Neutrophil (primary cell): Measurements from ENCODE around the gene BICDL2.

ENCODE experiments used
- H3K27ac ChIP-seq: fragments of 200-600 bp; sonication (generic); 2 replicates; pipeline ENCODE4 v1.5.1; 2016; ENCODE audit warnings: mild to moderate bottlenecking, moderate library complexity
- H3K27me3 ChIP-seq: fragments of 200-600 bp; sonication (generic); 2 replicates; pipeline ENCODE4 v1.6.0; 2016; ENCODE audit warnings: mild to moderate bottlenecking
- H3K36me3 ChIP-seq: fragments of 200-600 bp; sonication (generic); 2 replicates; pipeline ENCODE4 v1.5.1; 2017
- H3K4me1 ChIP-seq, 2 experiments: fragments of 200-600 bp in 1 of 2; sonication (generic) in 1 of 2; 1 replicate in 1 of 2; 2 replicates in 1 of 2; pipeline versions ENCODE4 v1.5.1 to v1.6.1; 2013 to 2016; ENCODE audit warnings: low read depth in 1 of 2, low read length in 1 of 2, mild to moderate bottlenecking in 1 of 2, moderate library complexity in 1 of 2; ENCODE audit not compliant: control insufficient read depth in 1 of 2, insufficient read depth in 1 of 2
- H3K4me3 ChIP-seq, 2 experiments: fragments of 200-600 bp in 1 of 2; sonication (generic) in 1 of 2; 1 replicate in 1 of 2; 2 replicates in 1 of 2; pipeline ENCODE4 v1.5.1; 2013 to 2016; ENCODE audit warnings: low read depth in 1 of 2, low read length in 1 of 2, mild to moderate bottlenecking in 1 of 2, moderate library complexity in 1 of 2
- H3K9me3 ChIP-seq: fragments of 200-600 bp; sonication (generic); 2 replicates; pipeline ENCODE4 v1.5.1; 2016
- CTCF ChIP-seq: fragments of 200-600 bp; sonication (generic); IDR thresholded peaks from 2 replicates; pipeline ENCODE4 v1.5.1; 2016; ENCODE audit warnings: antibody characterized with exemption

The BICDL2 gene

GRCh38 chr16:3051009-3051408, 14.3 kb upstream of the BICDL2 start:
- Histone ChIP-seq H3K9me3 (no peaks in the 10 kb centered on the region), H3K36me3 (peaks cover 61% of the 10 kb centered on the region), H3K27ac (peak overlapping the region; percentile 94), H3K4me1 (peaks cover 76 to 86% of the 10 kb centered on the region in 2 experiments), H3K4me3 (peak overlapping the region; percentile 99), H3K27me3 (no peaks in the 10 kb centered on the region)
- TF ChIP-seq CTCF, result no peak

DNA sequence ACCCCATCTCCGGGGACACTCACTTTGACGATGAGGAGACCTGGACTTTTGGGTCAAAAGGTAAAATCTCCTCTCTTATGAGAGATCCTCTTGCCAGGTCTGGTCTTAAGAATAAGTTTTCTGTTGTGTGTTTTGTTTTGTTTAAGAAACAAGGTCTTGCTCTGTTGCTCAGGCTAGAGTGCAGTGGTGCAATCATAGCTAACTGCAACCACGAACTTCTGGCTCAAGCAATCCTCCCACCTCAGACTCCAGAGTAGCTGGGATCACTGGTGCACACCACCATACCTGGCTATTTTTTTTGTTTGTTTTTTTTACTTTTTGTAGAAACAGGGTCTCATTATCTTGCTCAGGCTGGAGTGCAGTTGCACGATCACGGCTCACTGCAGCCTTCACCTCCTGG, 13.7 kb upstream of the BICDL2 start:
- TF ChIP-seq CTCF, result no peak
- H3K4me3 ChIP-seq, result peak overlapping the region; percentile 99
- peaks cover 56% of the 10 kb centered on the region for H3K36me3 ChIP-seq
- H3K9me3 ChIP-seq, result no peaks in the 10 kb centered on the region
- H3K4me1 ChIP-seq, result peaks cover 71 to 81% of the 10 kb centered on the region in 2 experiments
- H3K27ac ChIP-seq, result peak overlapping the region; percentile 94
- H3K27me3 ChIP-seq, result no peaks in the 10 kb centered on the region

- peaks cover 51% of the 10 kb centered on the region for H3K36me3 ChIP-seq
- TF ChIP-seq CTCF, result no peak
- no peaks in the 10 kb centered on the region for H3K27me3 ChIP-seq
- H3K4me1 ChIP-seq, result peaks cover 70 to 80% of the 10 kb centered on the region in 2 experiments
- peak overlapping the region; percentile 94 for H3K27ac ChIP-seq
- H3K9me3 ChIP-seq, result no peaks in the 10 kb centered on the region
- peak overlapping the region; percentile 99 for H3K4me3 ChIP-seq
These were observed 13.3 kb upstream of the BICDL2 start for GRCh38 chr16:3049921-3050481.

DNA sequence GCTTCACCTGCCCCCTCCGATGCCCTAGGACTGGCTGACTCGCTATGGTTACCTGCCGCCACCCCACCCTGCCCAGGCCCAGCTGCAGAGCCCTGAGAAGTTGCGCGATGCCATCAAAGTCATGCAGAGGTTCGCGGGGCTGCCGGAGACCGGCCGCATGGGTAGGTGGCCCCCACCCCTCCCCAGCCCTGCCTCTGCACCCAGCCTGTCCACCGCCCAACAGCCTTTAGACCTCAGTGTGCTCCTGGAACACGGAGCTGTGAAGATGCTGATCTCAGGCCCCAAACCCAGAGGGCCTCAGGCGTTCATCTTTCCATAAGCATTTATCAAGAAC, 10.6 kb upstream of the BICDL2 start:
- H3K4me1 ChIP-seq, result peaks cover 73 to 80% of the 10 kb centered on the region in 2 experiments
- peak overlapping the region; percentile 99 for H3K4me3 ChIP-seq
- TF ChIP-seq CTCF, result no peak

GRCh38 chr16:3046641-3047386, 10.1 kb upstream of the BICDL2 start:
- Histone ChIP-seq H3K9me3 (no peaks in the 10 kb centered on the region), H3K4me1 (peaks cover 69 to 76% of the 10 kb centered on the region in 2 experiments), H3K36me3 (peaks cover 41% of the 10 kb centered on the region), H3K27me3 (peaks cover 6% of the 10 kb centered on the region), H3K4me3 (peak overlapping the region; percentile 99), H3K27ac (peak overlapping the region; percentile 94)
- TF ChIP-seq CTCF, result no peak

More for the DNA sequence above, 10.6 kb upstream of the BICDL2 start:
- peaks cover 6% of the 10 kb centered on the region for H3K27me3 ChIP-seq
- H3K27ac ChIP-seq, result peak overlapping the region; percentile 94
- H3K9me3 ChIP-seq, result no peaks in the 10 kb centered on the region
- H3K36me3 ChIP-seq, result peaks cover 46% of the 10 kb centered on the region
